ENCODE measurements around the gene MAP2K7.
A peak's percentile ranks its signal among the peaks of the same experiment; 100 is the strongest.
"Not testable (repeated sequence)": the region's sequence is repeated elsewhere in the genome, so short reads cannot be mapped to it uniquely, and the experiment has no call there.

MAP2K7 gene

DNA sequence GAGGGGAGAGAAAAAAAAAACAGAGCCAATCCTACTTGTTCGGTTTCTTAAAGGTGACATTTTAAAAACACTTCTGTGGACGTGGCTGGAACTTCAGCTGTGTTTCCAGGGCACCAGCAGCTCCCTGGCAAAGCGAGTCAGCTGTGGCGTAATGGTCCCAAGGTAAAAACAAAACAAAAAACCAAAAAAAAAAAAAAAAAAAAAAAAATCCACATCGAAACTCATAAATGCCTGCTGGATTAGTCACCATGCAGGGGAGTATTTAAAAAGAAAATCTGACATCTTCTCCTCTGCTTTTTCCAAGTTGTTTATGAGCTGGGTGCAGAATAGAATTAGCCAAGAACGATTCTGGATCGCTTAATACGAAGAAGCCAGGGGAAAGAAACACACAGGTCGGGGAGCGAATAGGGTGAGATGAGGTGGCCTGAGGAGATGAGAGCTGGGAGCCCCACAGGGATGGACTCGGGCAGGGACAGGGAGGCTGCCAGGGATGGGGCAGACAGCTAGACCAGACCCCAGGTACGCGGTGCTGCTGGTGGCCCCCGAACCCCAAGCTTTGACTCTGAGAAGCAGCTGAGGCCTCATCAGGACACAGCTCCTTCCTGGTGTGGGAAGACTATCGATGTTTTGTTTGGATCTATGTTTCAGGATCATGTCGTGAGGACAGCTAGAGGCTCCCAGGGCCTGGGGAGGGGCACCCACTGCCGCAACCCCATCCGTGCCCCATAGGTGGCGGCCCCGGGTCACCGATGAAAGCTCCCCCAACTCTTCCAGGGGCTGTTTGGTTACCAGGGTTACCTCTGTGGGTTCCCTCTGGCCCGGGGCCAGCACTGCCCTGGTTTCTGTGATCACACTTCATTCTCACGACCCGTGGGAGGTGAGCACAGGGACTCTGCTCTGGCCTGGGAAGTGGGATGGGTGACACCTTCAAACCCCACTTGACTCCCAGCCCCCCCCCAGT, 25.3 kb downstream of the MAP2K7 start:
- peak in 2 of 51 donors; percentile 15 to 31 for DNase-seq

DNA sequence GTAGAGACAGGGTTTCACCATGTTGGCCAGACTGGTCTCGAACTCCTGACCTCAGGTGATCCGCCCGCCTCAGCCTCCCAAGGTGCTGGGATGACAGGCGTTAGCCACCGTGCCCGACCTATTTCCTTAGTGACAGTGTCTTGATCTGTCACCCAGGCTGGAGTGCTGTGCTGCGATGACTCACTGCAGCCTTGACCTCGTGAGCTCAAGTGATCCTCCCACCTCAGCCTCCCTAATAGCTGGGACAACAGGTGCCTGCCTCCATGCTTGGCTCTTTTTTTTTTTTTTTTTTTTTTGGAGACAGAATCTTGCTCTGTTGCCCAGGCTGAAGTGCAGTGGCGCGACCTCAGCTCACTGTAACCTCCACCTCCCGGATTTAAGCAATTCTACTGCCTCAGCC, 26.4 kb downstream of the MAP2K7 start:
- DNase-seq: not testable (repeated sequence)

DNA sequence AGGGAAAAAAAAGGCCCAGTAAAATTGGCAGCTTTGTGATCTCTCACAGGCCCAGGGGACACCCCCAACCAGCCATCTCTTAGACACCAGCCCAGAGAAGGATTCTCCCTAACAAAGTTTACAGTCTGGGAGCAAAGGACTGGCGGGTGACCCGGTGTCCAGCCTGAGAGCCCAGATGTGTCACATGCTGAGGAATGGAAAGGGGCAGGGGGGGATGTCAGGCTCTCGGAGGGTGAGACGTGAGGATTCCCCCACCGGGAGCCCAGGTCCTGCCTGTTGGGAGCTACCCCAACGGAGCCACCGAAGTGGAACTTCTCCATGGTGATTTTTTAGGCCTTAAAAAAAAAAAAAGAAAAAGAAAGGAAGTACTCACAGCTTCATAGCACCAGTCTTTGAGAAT, 27.1 kb downstream of the MAP2K7 start:
- no peak for DNase-seq

DNA sequence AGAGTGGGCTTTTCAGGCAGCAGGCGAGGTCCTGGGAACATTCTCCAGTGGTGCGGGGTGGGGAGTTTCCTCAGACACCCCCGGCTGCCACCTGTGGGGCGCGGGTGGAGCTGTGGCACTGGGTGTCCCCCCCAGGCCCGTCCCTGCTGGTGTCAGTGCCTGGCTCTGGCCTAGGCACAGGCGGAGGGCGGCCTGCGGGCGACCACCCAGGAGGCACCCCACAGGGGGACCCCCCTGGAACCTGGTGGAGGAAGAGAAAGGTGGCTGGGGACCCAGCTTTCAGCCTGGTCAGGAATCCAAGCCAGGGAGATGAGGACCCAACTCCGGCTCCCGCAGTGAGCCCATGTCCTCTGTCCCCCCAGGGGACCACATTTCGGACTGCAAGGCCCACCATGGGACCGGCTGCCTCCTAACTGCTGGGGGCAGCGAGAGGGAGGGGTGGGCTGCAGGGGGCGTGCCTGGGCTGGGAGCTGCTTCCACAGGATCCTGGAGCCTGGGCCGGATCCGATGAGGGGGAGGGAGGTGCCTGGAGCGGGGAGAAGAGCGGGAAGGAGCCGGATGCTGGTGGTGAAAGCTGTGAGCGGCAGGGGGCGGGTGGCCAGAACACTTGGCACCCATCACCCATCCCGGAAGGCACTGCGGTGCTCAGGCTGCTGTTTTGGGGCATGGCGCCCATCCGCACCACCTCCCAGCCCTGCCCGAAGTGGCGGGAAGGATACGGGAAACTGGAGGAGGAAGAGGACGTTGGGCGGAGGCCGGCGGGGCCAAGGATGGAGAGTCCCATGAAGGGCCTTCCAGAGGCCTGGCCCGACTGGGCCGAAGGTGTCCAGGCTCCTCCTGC, 27.8 kb downstream of the MAP2K7 start:
- DNase-seq: peak in 1 of 51 donors; percentile 20

DNA sequence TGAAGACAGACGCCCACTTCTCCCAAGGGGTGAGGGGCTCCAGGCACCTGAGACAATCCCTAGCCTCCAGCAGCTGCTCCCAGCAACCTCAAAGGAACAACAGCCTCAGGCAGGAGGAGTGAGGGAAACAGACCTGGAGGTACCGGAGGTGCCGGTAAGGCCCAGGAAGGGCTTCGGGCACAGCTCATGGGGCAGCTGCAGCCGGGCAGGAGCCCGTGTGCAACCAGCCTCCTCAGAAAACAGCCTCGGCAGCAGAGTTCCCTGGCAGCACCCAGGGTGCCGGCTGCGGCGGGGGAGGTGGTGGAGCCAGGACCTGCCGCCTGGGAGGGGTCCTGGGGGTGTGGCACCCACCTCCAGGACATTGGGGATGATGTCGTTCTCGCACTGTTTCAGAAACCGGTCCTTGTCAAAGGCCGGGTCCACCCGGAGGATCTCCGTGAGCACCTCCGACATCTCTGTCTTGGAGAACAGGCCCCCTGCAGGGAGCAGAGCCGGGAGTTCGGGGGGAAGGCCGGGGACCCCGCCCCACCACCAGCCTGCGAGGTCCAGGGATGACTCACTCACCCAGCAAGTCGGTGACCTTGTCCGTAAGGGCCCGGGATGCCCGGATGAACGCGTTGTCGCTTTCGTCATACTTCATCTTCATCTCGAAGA, 28.7 kb downstream of the MAP2K7 start:
- DNase-seq: no peak

DNA sequence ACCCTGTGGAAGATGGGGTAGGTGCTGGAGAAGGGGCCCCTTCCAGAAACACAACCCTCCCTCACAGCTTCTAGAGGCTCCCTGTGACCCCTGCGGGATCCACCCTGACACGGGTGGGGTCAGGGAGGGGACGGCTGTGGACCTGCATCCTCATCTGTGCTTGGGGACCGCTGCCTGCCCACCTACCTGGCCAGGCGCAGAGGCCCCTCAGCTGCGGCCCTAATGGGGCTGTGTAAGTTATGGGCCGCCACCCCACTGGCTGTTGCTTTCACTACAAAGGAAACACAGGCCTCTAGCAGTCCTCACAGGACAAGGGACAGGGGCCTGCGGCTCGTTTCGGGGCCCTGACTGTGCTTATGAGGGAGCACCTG, 29.2 kb downstream of the MAP2K7 start:
- no peak for DNase-seq

DNA sequence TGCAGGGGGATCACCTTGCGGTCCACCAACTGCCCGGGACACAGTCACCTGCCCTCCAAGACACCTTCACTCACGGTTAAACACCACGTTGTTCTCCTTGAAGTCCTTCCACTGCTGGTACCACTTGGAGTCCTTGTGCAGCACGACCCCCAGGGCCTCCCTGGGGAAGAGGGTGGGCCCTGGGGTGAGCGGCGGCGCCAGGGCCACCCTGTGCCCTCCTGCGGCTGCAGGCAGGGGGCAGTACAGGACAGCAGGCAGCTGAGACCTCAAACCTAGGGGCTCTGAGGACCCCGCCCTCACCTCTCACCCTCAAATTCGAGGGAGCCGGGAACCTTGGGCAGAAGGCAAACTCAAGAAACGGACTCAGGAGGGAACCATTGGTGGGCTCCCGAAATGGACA, 29.7 kb downstream of the MAP2K7 start:
- no peak for DNase-seq

DNA sequence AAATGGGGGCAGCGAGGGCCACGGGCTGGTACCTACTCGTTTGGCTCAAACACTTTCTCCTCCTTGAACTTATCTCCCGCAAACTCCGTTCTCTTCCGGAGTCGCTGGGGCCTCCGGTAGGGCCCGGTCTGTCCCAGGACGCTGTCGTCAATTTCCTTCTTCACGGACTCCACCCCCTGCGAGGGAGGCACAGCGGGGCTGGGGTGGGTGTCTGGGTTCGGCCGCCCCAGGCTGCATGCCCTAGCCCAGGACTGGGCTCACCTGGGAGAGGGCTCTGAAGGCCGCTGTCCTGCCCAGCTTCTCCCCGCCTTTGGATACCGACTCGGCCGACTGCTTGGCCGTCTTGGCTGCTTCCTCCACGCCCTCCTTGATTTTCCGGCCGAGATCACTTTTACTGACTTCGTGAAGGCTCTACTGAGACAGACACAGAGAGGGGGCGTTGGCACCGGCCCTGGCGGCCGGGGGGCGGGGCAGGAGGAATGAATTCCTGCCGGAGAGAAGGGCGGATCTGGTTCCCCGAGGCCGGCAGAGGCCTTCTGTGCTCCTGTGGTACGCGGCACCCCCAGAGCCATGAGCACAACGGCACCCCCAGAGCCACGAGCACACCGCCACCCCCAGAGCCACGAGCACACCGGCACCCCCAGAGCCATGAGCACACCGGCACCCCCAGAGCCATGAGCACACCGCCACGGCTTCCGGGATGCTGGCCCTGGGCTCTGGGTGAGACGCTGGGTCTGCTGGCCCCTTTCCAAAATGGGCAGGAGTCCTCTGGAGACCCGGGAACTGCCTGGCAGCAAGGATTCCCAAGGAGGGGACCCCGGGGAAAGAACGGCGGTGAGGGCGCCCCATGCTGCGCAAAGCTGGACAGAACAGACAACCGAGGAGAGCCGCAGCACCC, 30.4 kb downstream of the MAP2K7 start:
- DNase-seq: no peak

DNA sequence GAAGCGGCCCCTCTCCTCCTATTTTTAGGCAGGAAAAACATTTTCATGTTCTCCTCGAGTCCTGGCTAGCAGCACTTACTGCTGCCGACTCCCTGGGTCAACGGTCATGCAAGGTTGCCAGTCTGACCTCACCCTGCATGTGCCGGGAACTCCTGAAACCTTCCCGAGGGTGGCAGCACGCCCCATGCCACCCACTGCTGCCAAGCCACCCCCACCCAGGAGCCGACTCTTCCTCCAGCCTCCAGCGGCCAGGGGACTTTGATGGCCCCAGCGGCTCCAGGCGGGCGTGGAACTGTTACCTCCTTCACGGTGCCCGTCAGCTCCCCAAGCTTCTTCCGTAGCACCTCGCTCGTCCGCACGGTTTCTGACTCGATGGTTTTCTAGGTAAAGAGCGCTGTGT, 31.1 kb downstream of the MAP2K7 start:
- DNase-seq: no peak

DNA sequence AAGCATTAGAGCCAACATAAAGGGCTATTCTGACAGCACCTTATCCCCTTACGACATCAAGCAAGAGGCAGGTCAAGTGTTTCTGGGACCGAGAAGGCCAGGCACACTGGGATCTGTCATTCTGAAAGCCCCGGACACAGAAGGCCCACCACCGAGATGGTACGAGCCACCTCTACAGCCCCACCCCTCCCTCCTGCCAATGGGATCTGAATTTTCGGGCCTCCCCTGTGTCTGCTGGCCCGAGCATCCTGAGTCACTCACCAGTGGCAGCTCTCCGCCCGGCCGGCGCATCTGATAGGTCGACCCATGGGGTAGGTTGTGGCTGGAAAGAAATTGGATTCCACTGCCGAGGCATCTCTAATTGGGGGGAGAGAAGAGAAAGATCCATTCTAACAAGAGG, 37.2 kb downstream of the MAP2K7 start:
- no peak for DNase-seq

DNA sequence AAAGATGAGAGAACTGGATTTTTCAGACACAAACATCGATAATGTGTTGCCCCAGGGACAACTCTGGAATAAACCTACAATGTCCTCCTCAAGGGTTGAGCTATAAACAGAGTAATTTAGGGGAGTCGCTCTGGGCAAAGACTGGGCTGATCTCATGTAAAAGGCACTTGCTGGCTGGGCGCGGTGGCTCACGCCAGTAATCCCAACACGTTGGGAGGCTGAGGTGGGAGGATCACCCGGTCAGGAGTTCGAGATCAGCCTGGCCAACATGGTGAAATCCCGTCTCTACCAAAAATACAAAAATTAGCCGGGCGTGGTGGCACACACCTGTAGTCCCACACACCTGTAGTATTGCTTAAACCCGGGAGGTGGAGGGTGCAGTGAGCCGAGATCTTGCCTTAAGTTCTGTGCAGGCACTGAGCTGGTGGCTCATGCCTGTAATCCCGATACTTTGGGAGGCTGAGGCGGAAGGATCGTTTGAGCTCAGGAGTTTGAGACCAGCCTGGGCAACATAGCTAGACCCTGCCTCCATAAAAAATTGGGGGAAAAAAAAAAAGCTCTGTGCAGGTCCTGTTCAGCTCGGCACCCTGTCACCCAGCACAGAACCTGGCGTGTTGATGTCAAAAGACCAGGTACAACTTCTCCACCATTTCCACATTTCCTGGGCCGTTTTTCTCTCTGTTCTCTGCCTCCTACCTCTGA, 38.4 kb downstream of the MAP2K7 start:
- DNase-seq: no peak

DNA sequence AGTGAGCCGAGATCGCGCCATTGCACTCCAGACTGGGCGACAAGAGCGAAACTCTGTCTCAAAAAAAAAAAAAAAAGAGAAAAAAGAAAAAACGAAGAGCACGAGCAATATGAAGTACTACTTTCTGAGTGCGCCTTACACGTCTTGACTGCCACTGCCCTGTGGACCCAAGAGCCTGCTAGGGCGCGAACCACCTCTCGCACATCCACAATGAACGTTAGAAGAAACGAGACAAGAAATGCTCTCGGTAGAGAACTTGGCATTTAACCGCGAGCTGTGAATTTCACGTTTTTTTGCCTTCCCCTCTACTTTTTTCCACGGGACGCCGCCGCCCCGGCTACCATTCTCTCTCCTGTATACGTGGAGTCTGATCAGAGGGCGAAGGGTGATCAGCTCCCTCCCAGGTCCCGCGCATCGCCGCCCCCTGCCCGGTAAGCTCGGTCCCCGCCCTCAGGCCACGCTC, 39.3 kb downstream of the MAP2K7 start:
- no peak for DNase-seq

DNA sequence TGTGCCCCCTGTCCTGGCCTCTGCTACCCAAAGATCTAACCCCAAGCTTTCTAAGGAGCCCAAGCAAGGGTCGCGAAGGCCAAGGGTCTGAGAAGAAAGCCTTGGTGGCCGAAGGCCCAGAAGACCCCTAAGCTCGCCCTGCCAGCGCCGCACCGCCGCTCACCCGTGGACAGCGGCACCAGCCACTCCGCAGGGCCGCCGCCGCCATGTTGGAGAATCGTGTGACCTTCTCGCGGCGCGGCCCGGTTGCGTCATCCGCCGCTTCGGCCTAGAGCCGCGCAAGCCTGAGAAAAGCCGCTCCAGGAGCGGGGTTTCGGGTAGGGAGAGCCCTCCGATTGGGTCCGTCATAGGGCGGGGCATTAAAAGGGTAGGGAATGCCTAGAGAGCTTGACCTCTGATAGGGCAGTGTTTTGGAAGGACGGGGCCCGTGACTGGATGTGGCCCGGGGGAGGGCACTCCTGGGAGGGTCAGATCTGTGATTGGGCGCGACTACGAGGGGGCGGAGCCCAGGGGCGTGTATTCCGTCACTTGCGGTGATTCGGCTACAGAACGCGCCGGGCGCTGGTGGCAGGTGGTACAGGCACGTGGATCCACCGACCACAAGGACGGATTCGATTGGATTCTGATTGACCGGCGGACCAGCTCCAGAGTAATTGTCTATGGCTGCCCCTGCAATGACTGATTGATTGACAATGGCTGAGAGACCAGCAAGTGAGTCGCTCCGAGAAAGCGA, 39.9 kb downstream of the MAP2K7 start, which contains the start of gene TIMM44:
Gene TIMM44 (minus strand): TSS at position 223 of the 733 bp plus-strand sequence. CDS start 15 bp downstream, at position 208.
- DNase-seq: peak; percentile 76 to 100 (median 99)

DNA sequence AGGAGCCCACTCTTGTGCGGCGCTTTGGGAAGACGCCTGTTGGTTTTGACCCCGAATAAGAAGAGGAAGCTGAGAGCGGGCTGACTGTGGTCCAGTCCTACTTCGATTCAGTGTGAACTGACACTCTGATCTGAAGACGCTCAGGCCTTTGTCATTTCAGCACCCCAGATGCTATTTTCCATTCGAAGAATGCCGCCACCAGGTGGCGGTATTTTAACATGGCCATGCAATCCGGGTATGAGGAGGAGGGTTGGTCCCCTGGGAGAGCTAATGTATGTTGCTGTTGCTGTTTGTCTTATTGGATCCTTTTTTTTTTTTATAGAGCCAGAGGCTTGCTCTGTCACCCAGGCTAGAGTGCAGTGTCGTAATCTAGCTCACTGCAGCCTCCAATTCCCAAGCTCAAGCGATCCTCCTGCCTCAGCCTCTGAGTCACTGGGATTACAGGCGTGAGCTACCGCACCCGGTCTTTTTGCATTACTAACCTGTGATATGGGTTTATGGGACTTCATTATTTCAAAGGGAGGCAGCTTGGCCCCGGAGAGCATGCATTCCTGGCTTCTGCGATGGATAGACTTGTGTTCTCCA, 40.6 kb downstream of the MAP2K7 start:
- DNase-seq: peak in 49 of 51 donors; percentile 30 to 90 (median 72)

DNA sequence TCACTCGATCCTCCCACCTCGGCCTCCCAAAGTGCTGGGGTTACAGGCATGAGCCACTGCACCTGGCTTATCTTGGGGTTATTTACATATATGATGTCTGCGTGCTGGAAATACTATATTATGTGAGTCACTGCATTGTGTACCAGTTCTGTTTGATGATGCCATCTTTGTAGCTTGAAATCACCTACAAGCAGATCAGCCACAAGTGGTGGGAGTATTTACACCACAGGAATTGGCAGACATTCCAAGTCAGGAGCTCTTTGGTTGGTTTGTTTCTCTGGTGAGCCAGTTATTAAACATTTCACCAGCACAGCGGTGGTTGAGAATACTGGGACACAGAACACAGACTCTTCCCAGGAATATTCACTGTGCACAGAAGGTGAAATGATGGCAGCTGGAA, 44.3 kb downstream of the MAP2K7 start:
- no peak for DNase-seq

DNA sequence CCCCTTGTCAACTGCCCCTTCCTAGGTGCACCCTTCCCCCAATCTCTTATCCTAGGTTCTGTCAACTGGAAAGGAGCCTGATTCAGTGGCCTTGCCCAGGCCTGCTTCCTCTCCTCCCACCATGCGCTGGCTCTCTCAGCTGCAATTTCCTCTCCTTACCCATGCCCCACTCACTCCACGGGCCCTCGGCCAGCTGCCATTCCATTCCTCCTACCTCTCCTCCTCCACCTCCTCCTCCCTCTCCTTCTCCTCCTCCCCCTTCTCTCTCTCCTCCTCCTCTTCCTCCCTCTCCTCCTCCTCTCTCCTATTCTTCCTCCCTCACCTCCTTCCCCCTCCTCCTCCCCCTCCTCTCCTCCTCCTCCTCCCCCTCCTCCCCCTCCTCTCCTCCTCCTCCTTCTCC, 49.4 kb downstream of the MAP2K7 start:
- DNase-seq: no peak

DNA sequence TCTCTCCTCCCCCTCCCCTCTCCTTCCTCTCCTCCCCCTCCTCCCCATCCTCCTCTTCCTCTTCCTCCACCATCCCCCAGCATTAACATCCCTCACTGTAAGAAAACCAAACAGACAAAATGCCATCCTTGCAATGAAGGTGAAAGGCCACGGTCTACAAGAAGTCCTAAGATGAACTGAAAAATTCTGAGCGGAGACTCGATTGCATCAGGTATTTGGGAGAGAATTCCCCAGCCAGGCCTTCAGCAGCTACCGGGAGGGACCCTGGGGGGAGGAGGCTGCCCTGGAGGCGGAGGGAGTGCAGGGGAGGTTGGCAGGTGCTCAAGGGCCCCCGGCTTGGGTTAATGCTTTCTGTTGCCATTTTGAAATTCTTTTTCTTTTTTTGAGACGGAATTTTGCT, 49.9 kb downstream of the MAP2K7 start:
- no peak for DNase-seq

DNA sequence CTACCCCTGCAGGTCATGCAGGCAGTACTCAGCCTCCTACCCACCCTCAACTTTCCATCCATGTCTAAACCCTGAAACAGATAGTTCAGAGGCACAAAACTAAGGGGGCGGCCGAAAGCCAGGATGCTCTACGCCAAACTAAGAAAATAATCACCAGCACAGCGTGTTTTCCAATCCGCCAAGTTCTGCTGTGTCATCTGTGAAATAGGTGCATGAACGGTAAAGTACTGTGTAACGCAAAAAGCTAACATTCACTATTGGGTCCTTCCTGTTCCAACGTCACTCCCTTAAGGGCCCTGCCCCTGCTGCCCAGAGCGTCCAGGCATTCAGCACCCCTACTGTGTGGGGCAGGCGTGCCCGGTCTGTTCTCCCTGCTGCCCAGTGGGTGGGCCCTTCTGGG, 52.0 kb downstream of the MAP2K7 start:
- no peak for DNase-seq

DNA sequence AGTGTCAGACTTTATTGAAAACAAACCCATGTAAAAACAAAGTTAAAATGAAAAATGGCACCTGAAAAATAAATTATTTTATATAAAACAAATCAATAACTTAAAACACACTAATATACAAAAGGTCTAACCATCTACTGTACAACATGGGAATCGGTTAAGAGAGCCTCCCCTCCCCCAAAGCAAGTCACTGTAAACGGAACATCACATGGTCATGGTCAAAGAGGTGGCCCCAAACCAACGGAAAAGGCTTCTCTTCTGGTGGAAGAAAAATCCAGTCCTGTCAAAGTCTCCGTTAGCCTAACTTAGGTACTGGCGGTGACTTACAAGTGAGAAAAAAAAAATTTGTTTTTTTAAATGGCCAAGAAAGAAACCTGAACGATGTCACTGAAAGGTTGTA, 55.5 kb downstream of the MAP2K7 start:
- no peak for DNase-seq

Measured in hypothalamus (tissue), 51 donors.